Trophoblast cell (in vitro differentiated cells and primary cell): ENCODE measurements around the gene CRTC1.

Experiments
- DNase-seq, 2 donors: peaks; one replicate each; pipeline ENCODE4 v3.0.0-alpha.2; 2016
- H2AFZ ChIP-seq: 2 replicates; pipeline ENCODE4 v1.6.1; 2013; ENCODE audit warnings: low read length, moderate library complexity, mild to moderate bottlenecking; ENCODE audit not compliant: insufficient read depth, poor library complexity
- H2AK5ac ChIP-seq: 2 replicates; pipeline ENCODE4 v1.6.1; 2013; ENCODE audit warnings: mild to moderate bottlenecking, low read length
- H2BK120ac ChIP-seq: 2 replicates; pipeline ENCODE4 v1.6.1; 2013; ENCODE audit warnings: low read length, mild to moderate bottlenecking, moderate library complexity; ENCODE audit not compliant: insufficient read depth, poor library complexity
- H2BK12ac ChIP-seq: 2 replicates; pipeline ENCODE4 v1.6.1; 2013; ENCODE audit warnings: mild to moderate bottlenecking, low read length, moderate library complexity
- H2BK5ac ChIP-seq: 2 replicates; pipeline ENCODE4 v1.6.1; 2013; ENCODE audit warnings: low read length, low read depth, moderate library complexity, mild to moderate bottlenecking; ENCODE audit not compliant: poor library complexity
- H3K14ac ChIP-seq: 2 replicates; pipeline ENCODE4 v1.6.1; 2013; ENCODE audit warnings: mild to moderate bottlenecking, low read length
- H3K18ac ChIP-seq: 2 replicates; pipeline ENCODE4 v1.6.1; 2013; ENCODE audit warnings: mild to moderate bottlenecking, low read length
- H3K23ac ChIP-seq: 2 replicates; pipeline ENCODE4 v1.6.1; 2013; ENCODE audit warnings: low read length
- H3K27ac ChIP-seq: 2 replicates; pipeline ENCODE4 v1.5.1; 2013; ENCODE audit warnings: low read depth, mild to moderate bottlenecking, inconsistent platforms, low read length, moderate library complexity
- H3K27me3 ChIP-seq: 2 replicates; pipeline ENCODE4 v1.6.1; 2013; ENCODE audit warnings: inconsistent platforms, mild to moderate bottlenecking, low read length, moderate library complexity; ENCODE audit not compliant: insufficient read depth
- H3K36me3 ChIP-seq, 2 experiments: 1 replicate in 1 of 2; 2 replicates in 1 of 2; pipeline ENCODE4 v1.6.1; 2013; ENCODE audit warnings: low read length in 2 of 2, mild to moderate bottlenecking in 2 of 2, moderate library complexity in 1 of 2; ENCODE audit not compliant: insufficient read depth in 2 of 2, control insufficient read depth in 1 of 2
- H3K4ac ChIP-seq: 2 replicates; pipeline ENCODE4 v1.6.1; 2013; ENCODE audit warnings: low read depth, mild to moderate bottlenecking, low read length, moderate library complexity
- H3K4me1 ChIP-seq, 2 experiments: 1 replicate in 1 of 2; 2 replicates in 1 of 2; pipeline ENCODE4 v1.6.1; 2013; ENCODE audit warnings: low read length in 2 of 2, mild to moderate bottlenecking in 2 of 2, moderate library complexity in 1 of 2; ENCODE audit not compliant: insufficient read depth in 2 of 2, control insufficient read depth in 1 of 2
- H3K4me2 ChIP-seq: 2 replicates; pipeline ENCODE4 v1.6.1; 2013; ENCODE audit warnings: inconsistent platforms, mild to moderate bottlenecking, low read length, moderate library complexity
- H3K4me3 ChIP-seq: 2 replicates; pipeline ENCODE4 v1.5.1; 2013; ENCODE audit warnings: mild to moderate bottlenecking, low read depth, low read length, inconsistent platforms
- H3K79me1 ChIP-seq: one replicate; pipeline ENCODE4 v1.6.1; 2013; ENCODE audit warnings: low read length
- H3K79me2 ChIP-seq: 2 replicates; pipeline ENCODE4 v1.6.1; 2013; ENCODE audit warnings: low read length, mild to moderate bottlenecking; ENCODE audit not compliant: control insufficient read depth, insufficient read depth, poor library complexity
- H3K9ac ChIP-seq: 2 replicates; pipeline ENCODE4 v1.6.1; 2013; ENCODE audit warnings: mild to moderate bottlenecking, low read length
- H3K9me3 ChIP-seq: 2 replicates; pipeline ENCODE4 v1.6.1; 2013; ENCODE audit warnings: low read depth, mild to moderate bottlenecking, control low read depth, inconsistent platforms, low read length; ENCODE audit not compliant: insufficient read depth
- H4K12ac ChIP-seq: 2 replicates; pipeline ENCODE4 v1.6.1; 2013; ENCODE audit warnings: low read depth, mild to moderate bottlenecking, low read length, moderate library complexity
- H4K8ac ChIP-seq: 2 replicates; pipeline ENCODE4 v1.6.1; 2013; ENCODE audit warnings: low read depth, mild to moderate bottlenecking, low read length, moderate library complexity
- H4K91ac ChIP-seq: one replicate; pipeline ENCODE4 v1.6.1; 2013; ENCODE audit warnings: low read depth, mild to moderate bottlenecking, low read length, moderate library complexity
- WGBS: extraction: QIAGEN DNeasy Blood & Tissue Kit; methylation state at CpG from one replicate; pipeline ENCODE4 v1.1.7; 2013; ENCODE audit warnings: missing lambda C conversion rate; ENCODE audit not compliant: insufficient read length, insufficient coverage; ENCODE audit errors: extremely low coverage; 5-methylcytosine and 5-hydroxymethylcytosine counted together

Gene CRTC1

GRCh38 chr19:18775586-18776287 is 92.3 kb downstream of the CRTC1 start:
- no peak for DNase-seq
- no peak overlapping the region for H2BK5ac ChIP-seq
- no peak overlapping the region for H3K4ac ChIP-seq
- no peaks in the 10 kb centered on the region for H3K79me2 ChIP-seq
- H3K9ac ChIP-seq: no peak overlapping the region
- H4K12ac ChIP-seq: no peak overlapping the region
- no peaks in the 10 kb centered on the region for H3K79me1 ChIP-seq
- no peak overlapping the region for H4K91ac ChIP-seq
- H3K27ac ChIP-seq: no peak overlapping the region
- no peak overlapping the region for H4K8ac ChIP-seq
- H3K23ac ChIP-seq: no peak overlapping the region
- no peaks in the 10 kb centered on the region for H3K36me3 ChIP-seq
- no peak overlapping the region for H2BK120ac ChIP-seq
- no peak overlapping the region for H2BK12ac ChIP-seq
- peaks cover 9% of the 10 kb centered on the region for H3K9me3 ChIP-seq
- WGBS: no CpG with 5 or more reads among the region's 33 CpGs
- H3K4me2 ChIP-seq: no peak overlapping the region
- H3K27me3 ChIP-seq: no peaks in the 10 kb centered on the region
- H3K18ac ChIP-seq: no peak overlapping the region
- H2AK5ac ChIP-seq: no peak overlapping the region
- no peak overlapping the region for H2AFZ ChIP-seq
- H3K4me3 ChIP-seq: no peak overlapping the region
- H3K4me1 ChIP-seq: peaks cover 9% of the 10 kb centered on the region in 2 experiments
- no peak overlapping the region for H3K14ac ChIP-seq

- no peak overlapping the region for H3K27ac ChIP-seq
- no peak overlapping the region for H2AK5ac ChIP-seq
- no peak overlapping the region for H3K9ac ChIP-seq
- WGBS: no CpG with 5 or more reads among the region's 8 CpGs
- peaks cover 9% of the 10 kb centered on the region in 2 experiments for H3K4me1 ChIP-seq
- H3K9me3 ChIP-seq: peaks cover 6% of the 10 kb centered on the region
- H2BK120ac ChIP-seq: no peak overlapping the region
- no peak overlapping the region for H3K14ac ChIP-seq
- H3K79me2 ChIP-seq: no peaks in the 10 kb centered on the region
- no peak overlapping the region for H3K18ac ChIP-seq
- H4K8ac ChIP-seq: no peak overlapping the region
- no peak overlapping the region for H4K91ac ChIP-seq
- H3K4me2 ChIP-seq: no peak overlapping the region
- H3K79me1 ChIP-seq: no peaks in the 10 kb centered on the region
- no peak overlapping the region for H4K12ac ChIP-seq
- DNase-seq: no peak
- H3K36me3 ChIP-seq: no peaks in the 10 kb centered on the region
- H2BK12ac ChIP-seq: no peak overlapping the region
- no peak overlapping the region for H2BK5ac ChIP-seq
- no peak overlapping the region for H3K23ac ChIP-seq
- H2AFZ ChIP-seq: no peak overlapping the region
- no peak overlapping the region for H3K4ac ChIP-seq
- H3K4me3 ChIP-seq: no peak overlapping the region
- H3K27me3 ChIP-seq: no peaks in the 10 kb centered on the region
These were observed 92.8 kb downstream of the CRTC1 start for GRCh38 chr19:18776288-18776594.

DNA sequence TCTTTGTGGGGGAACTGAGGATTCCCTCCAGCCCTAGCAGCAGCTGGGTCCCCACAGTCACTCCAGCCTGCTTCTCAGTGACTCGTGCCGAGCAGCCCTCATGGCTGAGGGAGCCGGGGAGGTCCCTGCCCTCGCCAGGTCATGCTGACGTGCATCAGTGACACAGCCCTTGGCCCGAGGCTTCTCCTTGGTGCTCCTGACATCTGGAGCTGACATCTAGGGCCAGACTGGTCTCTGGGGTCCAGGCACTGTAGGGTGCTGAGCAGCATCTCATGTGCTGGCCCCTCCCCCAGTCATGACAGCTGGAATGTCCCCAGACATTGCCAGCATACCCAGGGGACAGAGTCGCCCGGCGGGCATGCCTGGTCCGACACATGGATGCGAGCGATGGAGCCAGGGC is 93.3 kb downstream of the CRTC1 start:
- Histone ChIP-seq H3K4me1 (peaks cover 9% of the 10 kb centered on the region in 2 experiments), H2BK5ac (no peak overlapping the region), H3K4me3 (no peak overlapping the region), H3K4ac (no peak overlapping the region), H3K36me3 (no peaks in the 10 kb centered on the region), H4K91ac (no peak overlapping the region), H3K9ac (no peak overlapping the region), H2AFZ (no peak overlapping the region), H3K4me2 (no peak overlapping the region), H3K27me3 (no peaks in the 10 kb centered on the region), H2AK5ac (no peak overlapping the region), H3K23ac (no peak overlapping the region), H2BK120ac (no peak overlapping the region), H4K8ac (no peak overlapping the region), H3K18ac (no peak overlapping the region), H4K12ac (no peak overlapping the region), H3K79me1 (no peaks in the 10 kb centered on the region), H3K9me3 (peaks cover 6% of the 10 kb centered on the region), H3K14ac (no peak overlapping the region), H3K27ac (no peak overlapping the region), H2BK12ac (no peak overlapping the region), H3K79me2 (no peaks in the 10 kb centered on the region)
- peak; percentile 68 to 79 for DNase-seq
- no CpG with 5 or more reads among the region's 12 CpGs for WGBS

DNA sequence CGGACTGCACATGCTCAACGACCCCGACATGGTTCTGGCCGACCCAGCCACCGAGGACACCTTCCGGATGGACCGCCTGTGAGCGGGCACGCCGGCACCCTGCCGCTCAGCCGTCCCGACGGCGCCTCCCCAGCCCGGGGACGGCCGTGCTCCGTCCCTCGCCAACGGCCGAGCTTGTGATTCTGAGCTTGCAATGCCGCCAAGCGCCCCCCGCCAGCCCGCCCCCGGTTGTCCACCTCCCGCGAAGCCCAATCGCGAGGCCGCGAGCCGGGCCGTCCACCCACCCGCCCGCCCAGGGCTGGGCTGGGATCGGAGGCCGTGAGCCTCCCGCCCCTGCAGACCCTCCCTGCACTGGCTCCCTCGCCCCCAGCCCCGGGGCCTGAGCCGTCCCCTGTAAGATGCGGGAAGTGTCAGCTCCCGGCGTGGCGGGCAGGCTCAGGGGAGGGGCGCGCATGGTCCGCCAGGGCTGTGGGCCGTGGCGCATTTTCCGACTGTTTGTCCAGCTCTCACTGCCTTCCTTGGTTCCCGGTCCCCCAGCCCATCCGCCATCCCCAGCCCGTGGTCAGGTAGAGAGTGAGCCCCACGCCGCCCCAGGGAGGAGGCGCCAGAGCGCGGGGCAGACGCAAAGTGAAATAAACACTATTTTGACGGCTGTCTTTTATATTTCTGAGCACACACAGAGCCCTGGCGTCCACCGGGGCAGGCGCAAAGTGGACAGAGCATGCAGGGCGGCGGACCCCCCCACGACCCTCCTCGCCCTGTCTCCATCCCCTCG is 94.0 kb downstream of the CRTC1 start:
- no peak overlapping the region for H3K27ac ChIP-seq
- no peak overlapping the region for H2BK120ac ChIP-seq
- no peak overlapping the region for H3K18ac ChIP-seq
- H3K79me1 ChIP-seq: no peaks in the 10 kb centered on the region
- H4K91ac ChIP-seq: no peak overlapping the region
- no peak overlapping the region for H2BK5ac ChIP-seq
- peaks cover 9% of the 10 kb centered on the region in 2 experiments for H3K4me1 ChIP-seq
- no peak overlapping the region for H3K9ac ChIP-seq
- H3K79me2 ChIP-seq: no peaks in the 10 kb centered on the region
- no peak overlapping the region for H3K23ac ChIP-seq
- no peak overlapping the region for H2BK12ac ChIP-seq
- peaks cover 6% of the 10 kb centered on the region for H3K9me3 ChIP-seq
- no peak overlapping the region for H4K12ac ChIP-seq
- H3K36me3 ChIP-seq: no peaks in the 10 kb centered on the region
- no peak for DNase-seq
- H2AFZ ChIP-seq: no peak overlapping the region
- H3K4ac ChIP-seq: no peak overlapping the region
- no peak overlapping the region for H3K4me3 ChIP-seq
- H3K4me2 ChIP-seq: no peak overlapping the region
- H3K14ac ChIP-seq: no peak overlapping the region
- H2AK5ac ChIP-seq: no peak overlapping the region
- no peaks in the 10 kb centered on the region for H3K27me3 ChIP-seq
- no CpG with 5 or more reads among the region's 71 CpGs for WGBS
- no peak overlapping the region for H4K8ac ChIP-seq
